ENCODE data around the gene HDAC4. TPM values are rescaled to one million over a fixed set of nuclear protein-coding genes. Genes with fewer than 3 reads are reported as not detected.

HDAC4 gene
- total RNA-seq, 1 experiment from 2014 or later, result 47.6 TPM

GRCh38 chr2:239115616-239116015 is 285.2 kb downstream of the HDAC4 start:
- ATAC-seq, result no peak
- no peaks in the 10 kb centered on the region for H3K9me2 ChIP-seq (ENCODE audit: insufficient read depth)
- POLR2A ChIA-PET, result no interaction called here

GRCh38 chr2:239114616-239115265 is 286.1 kb downstream of the HDAC4 start:
- no peaks in the 10 kb centered on the region for H3K9me3 ChIP-seq (ENCODE audit: control insufficient read depth in 1 of 2, insufficient read depth in 1 of 2, low read depth in 1 of 2, low read length in 2 of 2)
- peaks cover 0 to 4% of the 10 kb centered on the region in 2 experiments; a peak in 1 of 4 replicates for H3K36me3 ChIP-seq (ENCODE audit: control insufficient read depth in 1 of 2, insufficient read depth in 2 of 2, low read length in 2 of 2)
- CTCF ChIA-PET, result no interaction called here
- no peak overlapping the region for H3K4me3 ChIP-seq (replicated peaks in 1 of 2; ENCODE audit: low read depth in 1 of 2, low read length in 2 of 2)
- DNase-seq (ENCODE audit: low read depth, low spot score), result no peak
- TF ChIP-seq CEBPB (IDR thresholded peaks at IDR 0.05; ENCODE audit: low read depth) (no peak), SIN3A (IDR thresholded peaks at IDR 0.05; ENCODE audit: low read depth) (no peak), MAX (IDR thresholded peaks at IDR 0.05) (no peak), REST (IDR thresholded peaks at IDR 0.05; ENCODE audit: low read depth) (no peak)
- no peaks in the 10 kb centered on the region for H3K79me2 ChIP-seq (ENCODE audit: insufficient read depth, low read length)
- H3K4me1 ChIP-seq (ENCODE audit: control insufficient read depth in 1 of 2, insufficient read depth in 2 of 2, low read length in 2 of 2), result no peaks in the 10 kb centered on the region
- RAD21 ChIA-PET (ENCODE audit: low non-redundant PET in 1 of 2, low total read pairs in 2 of 2, uncharacterized antibody in 2 of 2, unreplicated experiment in 2 of 2), result no interaction called here
- no peak overlapping the region for H3K4me2 ChIP-seq (ENCODE audit: low read length)
- no peak overlapping the region for H3K9ac ChIP-seq (ENCODE audit: low read length)
- H4K20me1 ChIP-seq (ENCODE audit: insufficient read depth), result no peaks in the 10 kb centered on the region
- H3K27me3 ChIP-seq (ENCODE audit: insufficient read depth, low read length), result no peaks in the 10 kb centered on the region
- H3K9me2 ChIP-seq (ENCODE audit: insufficient read depth), result no peaks in the 10 kb centered on the region
- no peak overlapping the region for H2AFZ ChIP-seq (ENCODE audit: low read depth, low read length, poor library complexity, severe bottlenecking)
- intact Hi-C loops (cut with micrococcal nuclease), result no loop called here
- no peak; the same call in 1 of the 2 replicates for ATAC-seq
- no peak overlapping the region for H3K27ac ChIP-seq (ENCODE audit: low read depth, low read length)
- POLR2A ChIA-PET, result no interaction called here
- no TSS peak for BruUV-seq (replicated peaks)

More at GRCh38 chr2:239115616-239116015, 285.2 kb downstream of the HDAC4 start:
- no peak for TF ChIP-seq JUND (IDR thresholded peaks at IDR 0.05)
- no peak for TF ChIP-seq FOSL1 (IDR thresholded peaks at IDR 0.05; ENCODE audit: low read depth)
- no peak for TF ChIP-seq POLR2AphosphoS5 (IDR thresholded peaks at IDR 0.05; ENCODE audit: low read depth, low read length)
- H3K4me2 ChIP-seq (ENCODE audit: low read length), result no peak overlapping the region
- no peak overlapping the region for H3K9ac ChIP-seq (ENCODE audit: low read length)
- ChIA-PET RAD21 (ENCODE audit: low non-redundant PET in 1 of 2, low total read pairs in 2 of 2, uncharacterized antibody in 2 of 2, unreplicated experiment in 2 of 2) (no interaction called here), CTCF (no interaction called here)
- intact Hi-C loops (cut with micrococcal nuclease), result no loop called here
- DNase-seq (ENCODE audit: low read depth, low spot score), result no peak
- H3K27me3 ChIP-seq (ENCODE audit: insufficient read depth, low read length), result no peaks in the 10 kb centered on the region
- H3K9me3 ChIP-seq (ENCODE audit: control insufficient read depth in 1 of 2, insufficient read depth in 1 of 2, low read depth in 1 of 2, low read length in 2 of 2), result no peaks in the 10 kb centered on the region
- BruUV-seq (replicated peaks), result no TSS peak
- H3K79me2 ChIP-seq (ENCODE audit: insufficient read depth, low read length), result no peaks in the 10 kb centered on the region
- no peak overlapping the region for H3K27ac ChIP-seq (ENCODE audit: low read depth, low read length)
- no peaks in the 10 kb centered on the region for H3K4me1 ChIP-seq (ENCODE audit: control insufficient read depth in 1 of 2, insufficient read depth in 2 of 2, low read length in 2 of 2)
- 0 out of 4 replicates have a peak, but pooled peaks cover 0 to under 1% of the 10 kb centered on the region in 2 experiments for H3K36me3 ChIP-seq (ENCODE audit: control insufficient read depth in 1 of 2, insufficient read depth in 2 of 2, low read length in 2 of 2)
- no peak overlapping the region for H3K4me3 ChIP-seq (replicated peaks in 1 of 2; ENCODE audit: low read depth in 1 of 2, low read length in 2 of 2)
- no peak overlapping the region for H2AFZ ChIP-seq (ENCODE audit: low read depth, low read length, poor library complexity, severe bottlenecking)
- H4K20me1 ChIP-seq (ENCODE audit: insufficient read depth), result no peaks in the 10 kb centered on the region
